Coronary artery (tissue), 2 donors: ENCODE measurements around the gene FAM177A1.

ENCODE experiments used
- DNase-seq: peaks from one replicate; pipeline ENCODE4 v3.0.0-alpha.2; 2017; ENCODE audit warnings: low spot score
- H3K27ac ChIP-seq, 2 donors: fragments of 200-600 bp; sonication (generic); one replicate each; pipeline ENCODE4 v1.5.1; 2016 to 2019
- H3K4me3 ChIP-seq: fragments of 200-600 bp; sonication (generic); 2 replicates; pipeline ENCODE4 v1.5.1; 2016; ENCODE audit warnings: mild to moderate bottlenecking, moderate library complexity
- TF ChIP-seq, protein P1 (sequence below): fragments of 200-600 bp; sonication (generic); IDR thresholded peaks from one replicate; pipeline ENCODE4 v1.5.1; 2019; ENCODE audit warnings: antibody characterized with exemption

The FAM177A1 gene

DNA sequence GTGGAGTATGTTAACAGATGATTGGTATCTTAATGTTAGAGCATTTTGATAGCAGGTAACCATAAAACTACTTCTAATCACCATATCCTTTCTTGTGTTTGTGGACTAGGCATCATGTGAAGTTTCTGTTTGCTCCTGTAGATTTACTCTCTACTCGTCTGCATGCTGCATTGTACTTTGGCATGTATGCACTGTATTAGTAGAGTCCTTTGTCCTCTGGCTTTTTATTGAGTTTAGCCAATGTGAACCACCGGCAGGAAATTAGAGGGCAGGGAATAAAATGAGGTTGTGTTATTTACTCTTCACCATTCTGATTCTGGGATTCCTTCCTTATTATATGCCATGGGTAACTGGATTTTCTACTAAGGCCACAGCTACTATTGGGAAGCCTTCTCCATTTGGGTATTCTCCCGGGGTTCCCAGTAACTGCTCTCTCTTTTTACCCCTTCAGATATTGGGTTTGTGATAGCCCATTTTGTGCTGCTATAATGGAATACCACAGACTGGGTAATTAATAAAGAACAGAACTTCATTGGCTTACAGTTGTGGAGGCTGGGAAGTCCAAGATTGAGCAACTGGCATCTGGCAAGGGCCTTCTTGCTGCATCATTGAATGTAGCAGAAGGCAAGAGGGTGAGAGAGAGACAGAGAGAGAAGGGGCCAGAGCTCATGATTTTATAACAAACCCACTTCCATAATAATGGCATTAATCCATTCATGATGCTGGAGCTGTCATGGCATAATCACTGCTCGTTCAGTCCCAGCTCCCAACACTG is 22.4 kb downstream of the FAM177A1 start:
- H3K27ac ChIP-seq: no peak overlapping the region
- DNase-seq: no peak
- TF ChIP-seq, protein P1, sequence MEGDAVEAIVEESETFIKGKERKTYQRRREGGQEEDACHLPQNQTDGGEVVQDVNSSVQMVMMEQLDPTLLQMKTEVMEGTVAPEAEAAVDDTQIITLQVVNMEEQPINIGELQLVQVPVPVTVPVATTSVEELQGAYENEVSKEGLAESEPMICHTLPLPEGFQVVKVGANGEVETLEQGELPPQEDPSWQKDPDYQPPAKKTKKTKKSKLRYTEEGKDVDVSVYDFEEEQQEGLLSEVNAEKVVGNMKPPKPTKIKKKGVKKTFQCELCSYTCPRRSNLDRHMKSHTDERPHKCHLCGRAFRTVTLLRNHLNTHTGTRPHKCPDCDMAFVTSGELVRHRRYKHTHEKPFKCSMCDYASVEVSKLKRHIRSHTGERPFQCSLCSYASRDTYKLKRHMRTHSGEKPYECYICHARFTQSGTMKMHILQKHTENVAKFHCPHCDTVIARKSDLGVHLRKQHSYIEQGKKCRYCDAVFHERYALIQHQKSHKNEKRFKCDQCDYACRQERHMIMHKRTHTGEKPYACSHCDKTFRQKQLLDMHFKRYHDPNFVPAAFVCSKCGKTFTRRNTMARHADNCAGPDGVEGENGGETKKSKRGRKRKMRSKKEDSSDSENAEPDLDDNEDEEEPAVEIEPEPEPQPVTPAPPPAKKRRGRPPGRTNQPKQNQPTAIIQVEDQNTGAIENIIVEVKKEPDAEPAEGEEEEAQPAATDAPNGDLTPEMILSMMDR: no peak
- H3K4me3 ChIP-seq: no peak overlapping the region

- Histone ChIP-seq H3K27ac (no peak overlapping the region), H3K4me3 (no peak overlapping the region)
- DNase-seq: no peak
- TF ChIP-seq, protein P1: no peak
Observed at GRCh38 chr14:35072226-35072625, 26.2 kb downstream of the FAM177A1 start.

DNA sequence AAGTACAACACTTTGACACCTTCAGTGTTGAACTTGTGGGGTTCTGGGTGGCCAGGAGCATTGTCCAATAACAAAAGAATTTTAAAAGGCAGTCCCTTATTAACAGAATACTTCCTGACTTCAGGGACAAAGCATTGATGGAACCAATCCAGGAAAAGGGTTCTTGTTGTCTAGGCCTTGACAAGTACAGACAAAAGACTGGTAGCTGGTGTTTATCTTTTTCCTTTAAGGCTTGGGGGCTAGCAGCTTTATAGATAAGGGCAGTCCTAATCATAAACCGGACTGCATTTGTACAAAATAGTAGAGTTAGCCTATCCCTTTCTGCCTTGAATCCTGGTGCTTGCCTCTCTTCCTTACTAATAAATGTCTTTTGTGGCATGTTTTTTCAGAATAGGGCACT is 27.4 kb downstream of the FAM177A1 start:
- H3K27ac ChIP-seq: no peak overlapping the region
- TF ChIP-seq, protein P1: no peak
- DNase-seq: no peak
- H3K4me3 ChIP-seq: no peak overlapping the region

DNA sequence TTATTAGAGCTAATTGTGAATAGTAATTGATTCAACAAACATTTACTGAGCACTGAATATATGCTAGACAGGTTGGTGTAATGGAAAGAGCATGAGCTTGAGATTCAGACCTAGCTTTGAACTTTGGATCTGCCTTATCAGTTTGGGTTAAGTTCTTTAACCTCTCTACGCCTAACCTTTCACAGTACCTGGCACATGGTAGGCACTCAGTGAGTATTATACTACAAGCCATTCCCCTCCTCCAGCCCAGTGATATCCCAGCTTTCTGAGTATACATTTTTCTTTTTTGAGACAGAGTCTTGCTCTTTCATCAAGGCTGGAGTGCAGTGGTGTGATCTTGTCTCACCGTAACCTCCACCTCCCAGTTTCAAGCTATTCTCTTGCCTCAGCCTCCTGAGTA is 32.0 kb downstream of the FAM177A1 start:
- no peak for DNase-seq
- TF ChIP-seq, protein P1: no peak
- Histone ChIP-seq H3K4me3 (no peak overlapping the region), H3K27ac (no peak overlapping the region)

GRCh38 chr14:35079742-35080141 is 33.7 kb downstream of the FAM177A1 start:
- TF ChIP-seq, protein P1: no peak
- H3K27ac ChIP-seq: no peak overlapping the region
- DNase-seq: no peak
- H3K4me3 ChIP-seq: no peak overlapping the region

DNA sequence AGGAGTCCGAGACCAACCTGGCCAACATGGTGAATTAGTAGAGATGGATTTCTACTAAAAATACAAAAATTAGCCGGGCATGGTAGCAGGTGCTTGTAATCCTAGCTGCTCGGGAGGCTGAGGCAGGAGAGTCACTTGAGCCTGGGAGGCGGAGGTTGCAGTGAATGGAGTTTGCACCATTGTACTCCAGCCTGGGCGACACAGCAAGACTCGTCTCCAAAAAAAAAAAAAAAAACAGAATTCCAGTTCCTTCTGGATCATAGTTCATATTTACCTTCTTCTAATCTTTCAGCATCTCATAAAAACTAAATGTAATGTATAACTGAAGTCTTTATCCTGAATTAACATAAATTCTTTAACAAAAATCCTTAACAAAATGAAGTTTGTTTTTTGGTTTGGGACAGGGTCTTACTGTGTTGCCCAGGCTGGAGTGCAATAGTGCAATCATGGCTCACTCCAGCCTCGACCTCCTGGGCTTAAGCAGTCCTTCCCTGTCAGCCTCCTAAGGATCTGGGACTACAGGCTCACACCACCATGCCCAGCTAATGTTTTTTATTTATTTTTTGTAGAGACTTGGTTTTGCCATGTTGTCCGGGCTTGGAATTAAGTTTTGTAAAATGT is 37.6 kb downstream of the FAM177A1 start:
- Histone ChIP-seq H3K4me3 (no peak overlapping the region), H3K27ac (no peak overlapping the region)
- DNase-seq: no peak
- TF ChIP-seq, protein P1: no peak

DNA sequence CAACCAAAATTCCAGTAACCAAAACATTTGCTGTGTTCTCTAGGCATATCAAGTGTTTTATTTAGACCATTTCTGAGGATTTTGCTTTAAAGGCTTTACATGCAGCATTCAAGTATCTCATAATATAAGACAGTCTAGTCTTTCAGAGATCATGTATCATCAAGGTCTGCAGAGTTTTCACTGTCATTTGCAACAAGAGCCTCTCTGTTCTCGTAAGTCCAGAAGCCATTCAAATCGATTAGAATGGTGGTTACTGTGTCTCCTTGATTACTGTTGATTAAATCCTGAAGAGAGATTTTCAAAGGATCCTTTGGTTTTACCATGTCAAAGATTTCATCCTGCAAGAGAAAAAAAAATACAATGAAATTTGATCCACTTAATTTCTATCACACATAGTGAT is 39.4 kb downstream of the FAM177A1 start:
- no peak for DNase-seq
- TF ChIP-seq, protein P1: no peak
- H3K27ac ChIP-seq: no peak overlapping the region
- no peak overlapping the region for H3K4me3 ChIP-seq
